OCI-LY3 (cell line): Measurements from ENCODE around the gene SLC10A3.

Experiments
- CTCF ChIP-seq: fragments of 200-600, 300-600 bp; sonication (generic); IDR thresholded peaks from 2 replicates; pipeline ENCODE4 v1.5.1; 2014; ENCODE audit warnings: antibody characterized with exemption, low read length, low read depth
- EZH2phosphoT487 ChIP-seq: fragments of 200-600 bp; shearing (Covaris generic); IDR thresholded peaks from 2 replicates; pipeline ENCODE4 v1.6.1; 2018; ENCODE audit warnings: antibody characterized with exemption, mixed run types, low read depth

GRCh38 chrX:154529206-154529612, 38.8 kb upstream of the SLC10A3 start:
- no peak for TF ChIP-seq CTCF
- no peak for TF ChIP-seq EZH2phosphoT487
